HG02610 (cell line): Measurements from ENCODE around the gene CD164L2.
"Not testable (repeated sequence)": the region's sequence is repeated elsewhere in the genome, so short reads cannot be mapped to it uniquely, and the experiment has no call there.

ENCODE experiments used
- ATAC-seq: cut with Tn5 transposase; IDR thresholded peaks from one replicate; pipeline ENCODE4 v1.9.1; 2021; ENCODE audit warnings: mild to moderate bottlenecking, moderate library complexity; ENCODE audit not compliant: unreplicated experiment

The CD164L2 gene

DNA sequence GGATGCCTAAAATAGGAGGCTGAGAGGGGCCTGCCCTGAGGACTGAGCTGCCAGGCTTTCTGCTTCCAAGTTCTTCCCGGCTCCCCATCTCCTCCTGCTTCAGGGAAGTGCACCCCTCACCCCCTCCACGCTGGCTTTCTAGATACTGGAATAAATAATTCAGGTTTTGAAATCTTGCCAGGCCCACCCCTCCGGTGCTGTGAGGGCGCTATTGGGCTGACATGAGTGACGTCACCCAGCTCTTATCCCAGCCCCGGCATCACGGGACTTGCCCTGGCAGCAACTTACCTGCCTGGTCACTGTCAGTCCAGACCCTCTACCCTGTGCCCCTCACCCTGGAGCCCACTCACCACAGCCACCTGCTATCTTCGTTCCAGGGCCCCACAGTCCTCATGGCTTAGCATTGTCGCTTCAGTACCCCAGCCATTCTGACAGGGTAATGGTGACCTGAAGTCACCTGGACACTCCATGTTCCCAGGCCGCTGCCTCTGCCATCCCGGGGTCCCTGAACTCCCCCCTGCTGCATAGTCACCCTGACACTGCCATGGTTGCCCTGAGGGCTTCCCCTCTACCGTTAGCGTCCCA is 8.5 kb upstream of the CD164L2 start:
- no peak for ATAC-seq

DNA sequence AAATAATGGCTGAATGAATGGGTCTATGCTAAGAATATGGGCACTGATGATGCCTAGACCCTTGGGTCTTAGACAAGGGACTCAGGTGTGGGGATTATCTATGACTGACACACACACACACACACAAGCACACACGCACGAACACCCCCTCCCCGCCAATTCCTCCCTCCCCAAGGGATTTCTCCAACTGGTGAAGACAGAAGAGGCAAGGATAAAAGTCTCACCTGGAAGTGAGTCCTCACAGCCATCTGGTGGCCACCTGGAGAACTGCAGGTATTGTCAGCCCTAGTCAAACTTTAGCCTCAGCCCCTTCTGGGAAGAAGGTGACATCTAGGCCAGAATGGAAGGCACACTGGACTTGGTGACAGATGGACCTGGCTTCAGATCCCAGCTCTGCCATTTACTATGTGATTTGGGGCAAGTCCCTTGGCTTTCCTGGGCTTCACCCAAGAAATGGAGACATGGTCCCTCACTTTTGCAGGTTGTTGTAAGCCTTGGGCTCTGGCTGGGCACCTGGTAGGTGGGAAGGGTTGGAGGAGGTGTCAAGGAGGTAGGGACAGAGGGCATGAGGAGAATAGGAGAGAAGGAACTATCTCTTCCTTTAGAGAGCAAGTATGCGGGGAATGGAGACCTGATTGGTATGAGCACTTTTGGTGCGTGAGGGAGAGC is 5.3 kb upstream of the CD164L2 start:
- ATAC-seq: no peak

DNA sequence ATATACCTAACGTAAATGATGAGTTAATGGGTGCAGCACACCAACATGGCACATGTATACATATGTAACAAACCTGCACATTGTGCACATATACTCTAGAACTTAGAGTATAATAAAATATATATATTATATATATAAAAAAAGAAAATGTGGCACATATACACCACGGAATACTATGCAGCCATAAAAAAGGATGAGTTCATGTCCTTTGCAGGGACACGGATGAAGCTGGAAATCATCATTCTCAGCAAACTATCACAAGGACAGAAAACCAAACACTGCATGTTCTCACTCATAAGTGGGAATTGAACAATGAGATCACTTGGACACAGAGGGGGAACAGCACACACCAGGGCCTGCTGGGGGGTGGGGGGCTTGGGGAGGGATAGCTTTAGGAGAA is 1.7 kb upstream of the CD164L2 start:
- ATAC-seq: not testable (repeated sequence)

DNA sequence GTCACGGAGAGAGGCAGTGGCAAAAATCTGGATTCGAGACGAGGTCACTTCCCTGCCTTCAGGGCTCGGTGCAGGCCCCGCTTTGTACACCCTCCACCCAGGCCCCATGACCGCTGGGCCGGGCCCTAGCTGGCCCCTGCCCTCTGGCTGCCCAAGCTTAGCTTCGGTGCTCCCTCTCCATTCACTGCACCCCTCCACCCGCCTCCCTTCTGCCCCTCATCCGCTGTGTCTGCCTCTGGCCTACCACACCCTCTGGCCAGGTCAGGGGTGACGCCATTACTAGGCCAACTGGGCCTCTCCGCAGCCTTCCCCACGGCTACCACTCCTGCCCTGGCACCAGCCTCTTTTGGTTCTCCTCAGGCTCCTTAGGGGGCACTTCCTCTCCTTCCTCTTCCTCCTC is 528 bp upstream of the CD164L2 start:
- no peak for ATAC-seq

DNA sequence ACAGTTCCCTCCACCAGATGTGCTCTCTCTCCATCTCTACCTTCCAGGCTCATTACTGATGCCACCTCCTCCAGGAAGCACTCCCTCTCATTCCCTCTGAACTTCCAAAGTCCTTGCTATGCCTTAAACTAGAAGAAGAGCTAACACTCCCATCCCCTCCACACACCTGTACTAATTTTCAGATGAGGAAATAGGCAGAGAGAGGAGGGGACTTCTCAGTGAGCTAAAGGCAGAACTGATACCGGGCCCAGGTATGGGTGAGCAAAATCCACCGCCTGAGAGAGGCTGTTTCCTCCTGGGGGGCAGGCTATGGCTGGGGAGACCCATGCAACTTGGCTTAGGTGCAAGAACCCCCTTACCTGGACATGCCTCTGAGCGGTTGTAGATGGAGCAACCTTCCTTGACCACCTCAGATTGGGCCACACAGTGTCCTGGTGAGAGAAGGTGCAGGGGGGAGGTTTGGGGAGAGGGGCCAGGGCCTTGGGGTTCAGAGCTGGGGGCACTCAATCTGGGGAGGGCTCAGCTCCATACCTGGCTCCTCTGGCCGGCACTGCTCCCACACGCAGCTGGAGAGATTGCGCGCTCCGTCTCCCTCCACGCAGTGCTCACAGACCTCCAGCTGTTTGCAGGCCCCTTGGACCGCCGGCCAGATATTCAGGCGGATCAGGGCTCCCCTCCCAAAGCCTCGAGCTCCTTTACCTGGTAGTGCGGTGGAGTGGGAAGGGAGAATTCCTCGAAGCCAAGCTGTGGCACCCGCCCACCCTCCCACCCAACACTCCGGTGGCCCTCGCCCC is 967 bp downstream of the CD164L2 start:
- no peak for ATAC-seq

DNA sequence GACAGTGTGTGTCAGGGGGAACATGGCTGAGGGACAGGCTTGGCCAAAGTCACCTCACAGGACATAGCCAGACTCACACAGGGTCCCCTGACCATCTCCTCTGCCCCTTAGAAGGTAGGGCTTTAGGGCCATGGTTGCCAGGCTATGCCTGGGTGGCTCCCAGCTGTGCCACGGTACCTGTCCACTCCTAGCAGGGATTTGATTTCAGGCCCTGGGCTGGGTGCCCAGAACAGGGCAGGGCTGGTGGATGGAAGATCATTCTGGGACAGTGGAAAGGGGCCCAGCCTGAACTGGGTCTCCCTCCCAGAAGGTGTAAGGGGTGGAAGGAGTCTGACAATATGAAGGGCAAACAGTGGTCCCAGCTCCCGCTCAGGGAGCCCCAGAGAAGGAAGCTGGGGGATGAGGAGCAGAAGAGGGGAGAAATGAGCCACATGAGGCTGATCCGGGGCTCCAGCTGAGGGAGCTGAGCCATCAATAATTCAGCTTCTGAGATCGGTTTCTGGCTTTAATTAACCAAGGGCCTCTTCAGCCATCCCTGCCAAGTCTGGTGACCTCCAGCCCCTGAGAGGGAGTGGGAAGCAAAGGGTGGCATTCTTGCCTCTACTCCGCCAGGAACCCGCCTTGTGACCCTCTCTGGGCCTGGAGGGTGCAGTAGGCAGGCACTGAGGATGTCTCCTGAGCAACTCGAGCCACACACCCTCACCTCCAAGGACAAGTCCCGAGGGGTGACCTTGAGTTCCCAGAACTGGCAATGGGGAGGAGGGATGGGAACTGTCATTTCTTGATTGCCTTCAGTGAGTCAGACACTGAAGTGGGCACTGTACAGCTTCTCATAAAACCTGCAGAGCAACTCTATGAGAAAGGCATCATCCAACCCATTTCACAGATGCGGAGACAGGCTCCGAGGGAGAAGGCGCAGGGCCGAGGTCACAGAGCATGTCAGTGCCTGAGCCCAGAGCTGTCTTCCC is 2.1 kb downstream of the CD164L2 start:
- ATAC-seq: no peak

DNA sequence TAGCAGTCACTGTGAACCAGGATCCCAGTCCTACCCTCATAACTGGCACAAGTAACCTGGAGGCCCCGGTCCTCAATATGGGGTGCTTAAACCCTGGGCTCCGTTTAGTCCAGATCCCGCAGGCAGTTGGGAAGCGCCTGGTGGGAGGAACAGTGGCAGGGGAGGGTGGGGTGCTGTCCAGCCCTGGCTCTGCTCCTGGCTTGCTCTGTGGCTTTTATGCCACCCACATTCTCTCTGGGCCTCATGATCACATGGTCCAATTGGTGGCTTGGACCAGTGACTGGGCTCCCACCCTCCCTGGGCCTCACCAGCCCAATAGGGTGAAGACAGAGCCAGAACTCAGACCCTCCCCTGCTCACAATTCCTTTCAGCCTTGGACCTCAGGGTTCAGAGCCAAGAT is 2.9 kb downstream of the CD164L2 start:
- no peak for ATAC-seq

DNA sequence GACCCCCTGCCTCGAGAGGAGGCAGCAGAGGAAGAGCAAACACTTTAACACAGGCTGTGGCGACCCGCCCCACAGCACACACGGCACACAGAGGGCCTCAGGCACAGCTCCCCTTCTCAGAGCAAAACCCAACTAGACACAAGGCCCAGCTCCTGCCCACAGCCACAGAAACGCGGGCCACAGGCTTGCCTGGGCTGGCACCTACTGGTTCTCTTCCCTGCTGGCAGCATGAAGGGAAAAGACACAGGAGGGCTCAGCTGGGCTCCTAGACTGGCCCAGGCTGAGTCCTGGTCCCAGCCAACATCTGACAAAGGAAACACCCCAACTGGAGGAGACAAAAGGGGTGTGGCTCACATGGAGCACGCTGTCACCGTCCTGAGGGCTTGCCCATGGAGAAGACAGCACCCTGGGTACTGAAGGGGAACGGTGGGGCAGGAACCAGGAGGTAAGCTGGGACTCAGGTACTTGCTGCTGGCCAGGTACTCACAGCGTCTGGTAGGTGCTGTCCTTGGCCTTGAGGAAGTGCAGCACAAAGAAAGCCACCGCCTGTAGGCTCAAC is 3.5 kb downstream of the CD164L2 start:
- no peak for ATAC-seq

DNA sequence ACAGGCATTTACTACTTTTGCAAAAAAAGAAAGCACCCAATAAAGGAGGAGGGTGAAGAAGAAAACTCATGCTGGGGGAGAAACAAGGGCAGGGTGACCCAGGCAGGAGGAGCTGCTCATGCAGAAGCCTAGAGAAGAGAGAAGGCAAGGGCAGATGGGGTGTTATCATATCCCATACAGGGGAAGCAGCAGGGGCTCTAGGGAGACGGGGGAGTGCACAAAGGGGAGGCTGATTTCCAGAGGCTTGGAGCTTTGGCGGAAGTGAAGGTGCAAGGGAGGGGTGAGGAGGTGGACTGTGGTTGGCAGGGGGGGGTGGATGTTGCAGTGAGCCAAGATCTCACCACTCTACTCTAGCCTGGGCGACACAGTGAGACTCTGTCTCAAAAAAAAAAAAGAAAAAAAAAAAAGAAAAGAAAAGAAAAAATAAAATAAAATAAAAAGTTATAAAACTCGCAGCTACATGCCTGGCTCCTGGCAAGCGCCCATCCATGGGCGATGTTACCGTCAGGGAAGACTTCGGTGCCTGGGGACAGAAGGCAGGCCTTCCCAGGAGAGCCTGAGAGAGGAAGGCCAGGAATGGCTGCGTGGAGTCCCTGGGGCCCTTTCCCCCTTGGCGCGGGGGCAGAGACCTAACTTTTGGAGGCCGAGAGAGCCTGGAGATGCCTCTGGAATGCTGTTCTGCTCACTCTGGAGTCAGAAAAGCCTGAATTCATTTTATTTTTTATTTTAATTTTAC is 5.2 kb downstream of the CD164L2 start:
- no peak for ATAC-seq

DNA sequence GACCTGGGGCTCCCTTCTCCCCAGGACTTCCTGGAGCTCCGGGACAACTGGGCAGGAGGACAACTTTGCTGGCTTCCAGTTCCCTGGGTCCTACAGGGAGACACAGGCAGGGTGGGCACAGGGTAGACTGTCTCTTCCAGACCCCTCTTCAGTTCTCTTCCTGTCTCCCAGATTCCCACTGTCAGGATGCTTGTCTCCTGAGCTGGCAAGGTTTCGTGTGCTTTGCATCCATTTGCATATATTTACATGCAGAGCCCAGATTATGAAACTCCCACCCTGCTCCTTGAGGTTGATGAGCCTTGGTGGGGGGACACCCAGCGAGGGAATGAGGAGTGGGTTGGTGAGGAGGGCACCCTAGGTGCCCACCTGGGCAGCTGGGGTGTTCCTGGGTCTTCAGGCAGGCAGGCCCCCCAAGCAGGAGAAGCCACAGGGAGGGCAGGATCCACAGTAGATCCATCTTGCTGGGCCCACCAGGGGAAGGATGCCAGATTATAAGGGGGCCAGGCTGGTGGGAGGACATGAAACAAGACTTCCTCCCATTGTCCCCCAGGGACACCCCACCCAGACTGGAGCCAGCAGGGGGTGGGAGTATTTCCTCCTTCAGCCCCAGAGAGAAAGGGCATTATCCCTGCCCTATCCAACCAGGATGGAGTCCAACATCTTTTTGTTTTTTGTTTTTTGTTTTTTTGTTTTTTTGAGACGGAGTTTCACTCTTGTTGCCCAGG is 8.6 kb downstream of the CD164L2 start, which contains the start of gene FCN3:
FCN3 (minus strand) TSS at position 463 of the 725 bp plus-strand sequence; CDS start at position 457, 6 bp downstream.
- ATAC-seq: no peak

DNA sequence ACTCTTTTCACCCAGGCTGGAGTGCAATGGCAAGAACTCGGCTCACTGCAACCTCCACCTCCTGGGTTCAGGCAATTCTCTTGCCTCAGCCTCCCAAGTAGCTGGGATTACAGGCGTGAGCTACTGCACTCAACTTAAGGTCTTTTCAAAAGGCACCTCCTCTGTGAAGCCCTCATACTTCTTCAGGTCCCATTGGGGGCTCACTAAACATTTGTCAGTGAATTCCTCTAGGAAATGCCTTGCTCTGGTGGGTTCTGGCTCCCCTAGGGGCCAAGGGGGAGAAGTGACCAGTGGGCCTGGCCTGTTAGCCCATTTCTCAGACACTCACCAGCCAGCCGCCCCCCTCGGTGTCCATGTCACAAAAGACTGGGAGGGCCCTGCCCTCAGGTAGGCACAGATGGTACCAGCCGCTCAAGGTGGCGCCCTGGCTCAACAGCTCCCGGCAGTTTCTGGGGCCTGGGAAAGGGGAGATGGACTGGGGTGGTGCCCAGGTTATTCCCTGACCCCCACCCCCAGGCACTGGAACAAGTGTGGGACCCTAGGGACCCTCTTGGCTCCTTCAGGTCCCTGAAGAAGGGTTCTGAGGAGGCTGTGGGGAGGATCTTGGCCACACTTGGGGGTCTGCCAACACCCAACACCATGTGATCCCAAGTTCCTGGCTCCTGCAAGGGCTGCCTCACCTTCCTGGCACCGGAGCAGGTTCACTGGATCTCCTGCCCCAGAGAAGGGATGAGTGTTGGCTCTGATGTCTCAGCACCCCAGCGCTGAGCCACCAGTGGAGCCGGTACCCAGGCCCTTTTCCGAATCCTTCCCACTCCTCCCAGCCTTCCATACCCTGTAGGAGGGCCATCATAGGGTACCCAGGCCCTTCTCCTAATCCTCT is 10.1 kb downstream of the CD164L2 start:
- no peak for ATAC-seq

DNA sequence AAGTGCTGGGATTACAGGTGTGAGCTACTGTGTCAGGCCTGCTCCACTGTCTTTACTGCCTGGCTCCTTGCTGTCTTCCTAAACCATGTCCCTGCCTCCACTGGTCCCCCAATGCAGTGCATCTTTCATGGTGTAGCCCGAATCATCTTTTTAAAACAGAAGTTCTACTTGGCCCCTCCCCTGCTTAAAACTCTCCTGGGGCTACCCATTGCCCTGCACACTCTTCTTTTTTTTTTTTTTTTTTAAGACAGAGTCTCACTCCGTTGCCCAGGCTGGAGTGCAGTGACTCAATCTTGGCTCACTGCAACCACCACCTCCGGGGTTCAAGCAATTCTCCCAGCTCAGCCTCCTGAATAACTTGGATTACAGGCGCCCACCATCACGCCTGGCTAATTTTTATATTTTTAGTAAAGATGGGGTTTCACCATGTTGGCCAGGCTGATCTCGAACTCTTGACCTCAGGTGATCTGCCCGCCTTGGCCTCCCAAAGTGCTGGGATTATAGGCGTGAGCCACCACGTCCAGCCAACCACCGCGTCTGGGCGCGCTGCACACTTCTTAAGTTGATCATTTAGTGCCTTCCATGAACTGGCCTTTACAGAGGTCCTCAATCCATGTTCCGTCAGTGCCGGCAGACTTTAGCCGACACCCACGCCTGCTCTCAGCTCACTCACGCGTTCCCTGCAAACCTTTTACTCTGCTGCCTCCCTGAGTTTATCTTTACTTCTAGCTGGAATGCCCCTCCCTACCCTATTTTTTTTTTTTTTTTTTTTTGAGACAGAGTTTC is 10.9 kb downstream of the CD164L2 start:
- no peak for ATAC-seq

DNA sequence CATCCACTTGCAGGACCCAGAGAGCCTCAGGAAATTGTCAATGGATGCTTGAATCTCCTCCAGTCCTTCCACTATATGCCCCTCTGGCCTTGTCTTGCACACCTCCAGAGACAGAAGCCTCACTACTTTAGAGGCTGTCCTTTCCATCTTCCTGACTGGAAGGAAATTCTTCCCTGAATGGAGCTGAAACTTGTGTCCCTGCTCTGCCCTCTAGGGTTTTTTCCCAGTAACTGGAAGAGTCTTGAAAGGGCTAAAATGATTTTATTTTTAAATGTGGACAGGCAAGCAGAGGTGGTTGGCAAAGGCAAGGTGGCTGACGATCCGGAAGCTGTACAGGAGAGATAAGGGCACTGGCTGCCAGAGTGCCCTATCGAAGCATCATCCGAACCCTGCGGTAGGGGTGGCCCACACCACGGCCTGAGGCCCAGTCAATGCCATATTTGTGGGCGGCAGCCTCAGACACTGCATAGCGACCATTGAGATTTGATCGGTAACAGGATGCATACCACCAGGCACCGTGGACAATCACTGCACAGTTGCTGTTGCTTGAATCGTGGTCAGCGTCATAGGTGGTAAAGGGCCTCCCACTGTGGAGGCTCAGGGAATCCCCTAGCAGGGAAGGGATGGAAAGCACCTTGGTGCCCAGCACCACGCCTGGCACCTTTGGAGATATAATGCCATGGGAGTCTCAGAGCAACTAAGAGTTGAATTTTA is 14.1 kb downstream of the CD164L2 start:
- ATAC-seq: no peak

DNA sequence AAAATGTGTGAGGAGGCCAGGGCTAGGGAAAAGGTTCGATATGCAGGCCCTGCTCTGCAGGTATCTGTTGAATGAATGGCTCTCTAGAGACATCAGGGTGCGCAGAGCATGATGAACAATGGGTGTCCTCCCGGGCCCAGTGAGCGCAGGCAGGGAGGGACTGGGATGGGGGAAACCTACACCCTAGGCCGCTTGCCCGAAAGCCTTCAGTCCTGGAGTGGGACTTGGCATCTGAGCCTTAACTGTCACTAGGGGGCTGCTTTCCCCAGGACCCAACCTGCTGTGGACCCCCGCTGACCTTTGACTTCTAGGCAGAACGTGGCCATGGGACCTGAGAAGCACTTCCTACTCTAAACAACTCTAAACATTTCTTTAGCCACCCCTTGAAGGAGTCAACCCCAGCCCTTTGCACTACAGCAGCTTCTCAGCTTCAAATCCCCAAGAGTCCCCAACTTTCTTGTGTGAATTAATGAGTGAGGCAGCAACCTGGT is 15.9 kb downstream of the CD164L2 start:
- no peak for ATAC-seq

DNA sequence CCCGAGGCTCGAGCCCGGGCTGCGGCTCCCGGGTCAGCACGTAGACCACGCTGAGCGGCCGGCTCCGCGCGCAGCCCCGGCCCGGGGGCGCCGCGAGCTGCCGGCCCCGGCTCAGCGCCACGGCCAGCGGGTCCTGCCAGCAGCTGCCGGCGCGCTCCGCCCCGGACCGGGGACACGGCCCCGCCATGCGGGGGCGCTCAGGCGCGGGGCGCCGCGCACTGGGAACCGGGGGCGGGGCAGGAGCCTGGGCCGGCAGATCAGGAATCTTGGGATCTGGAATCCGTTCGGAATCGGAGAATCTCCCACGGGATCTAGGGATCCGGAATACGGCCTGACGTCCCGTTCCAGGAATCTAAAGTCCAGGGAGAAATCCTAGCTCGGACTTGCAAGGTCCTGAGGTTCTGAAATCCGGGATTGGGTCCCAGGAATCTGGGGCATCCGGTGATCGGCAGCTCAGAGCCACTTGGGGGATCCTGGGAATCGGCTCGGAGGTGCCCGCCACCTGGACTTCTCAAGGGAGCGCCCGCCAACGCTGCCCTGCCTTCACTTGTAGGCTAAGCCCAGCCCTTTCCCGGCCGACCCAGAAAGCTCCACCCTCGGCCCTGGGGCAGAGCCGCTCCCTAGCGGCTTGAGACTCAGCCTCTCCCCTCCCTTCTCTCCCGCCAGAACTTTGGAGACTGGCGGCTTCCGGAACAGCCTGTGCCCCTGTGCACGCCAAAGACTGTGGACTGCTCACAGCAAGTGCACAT is 16.5 kb downstream of the CD164L2 start, which contains the start of gene MAP3K6:
MAP3K6 (minus strand) TSS at position 551 of the 749 bp plus-strand sequence; CDS start at position 187, 364 bp downstream.
- no peak for ATAC-seq

DNA sequence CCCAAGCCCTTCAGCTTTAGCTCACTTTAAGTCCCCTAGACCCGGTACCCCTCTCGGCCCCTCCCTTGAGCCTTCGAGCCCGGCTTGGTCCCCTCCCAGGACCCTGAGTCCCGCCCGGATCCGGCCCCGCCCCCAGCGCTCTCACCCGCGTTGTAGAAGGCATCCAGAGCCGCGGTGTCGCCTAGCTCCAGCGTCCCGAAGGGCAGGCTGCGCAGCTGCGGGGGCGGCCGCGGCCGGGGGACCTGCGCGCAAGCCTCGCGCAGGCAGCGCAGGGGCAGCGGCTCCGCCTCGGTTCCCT is 17.1 kb downstream of the CD164L2 start:
- no peak for ATAC-seq
